ENCODE measurements around the gene GLMP.

The GLMP gene

DNA sequence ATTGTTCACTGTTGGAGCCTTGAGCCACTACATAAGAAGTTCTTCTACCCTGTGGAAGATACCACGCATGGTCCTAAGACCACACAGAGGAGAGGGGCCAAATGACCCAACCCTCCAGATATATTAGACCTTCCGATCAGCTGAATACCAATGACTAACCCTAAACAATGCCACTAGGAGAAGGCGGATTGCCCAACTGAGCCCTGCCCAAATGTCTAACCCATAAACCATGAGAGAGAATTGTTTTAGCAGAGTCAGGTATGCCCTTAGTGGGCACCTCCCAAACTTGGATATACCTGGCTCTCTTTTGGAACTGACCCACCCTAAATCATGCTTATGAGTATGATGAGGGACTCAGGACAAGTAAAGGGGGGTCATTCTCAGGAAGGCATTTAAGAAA, 25.2 kb downstream of the GLMP start:
- TF ChIP-seq, protein P1, sequence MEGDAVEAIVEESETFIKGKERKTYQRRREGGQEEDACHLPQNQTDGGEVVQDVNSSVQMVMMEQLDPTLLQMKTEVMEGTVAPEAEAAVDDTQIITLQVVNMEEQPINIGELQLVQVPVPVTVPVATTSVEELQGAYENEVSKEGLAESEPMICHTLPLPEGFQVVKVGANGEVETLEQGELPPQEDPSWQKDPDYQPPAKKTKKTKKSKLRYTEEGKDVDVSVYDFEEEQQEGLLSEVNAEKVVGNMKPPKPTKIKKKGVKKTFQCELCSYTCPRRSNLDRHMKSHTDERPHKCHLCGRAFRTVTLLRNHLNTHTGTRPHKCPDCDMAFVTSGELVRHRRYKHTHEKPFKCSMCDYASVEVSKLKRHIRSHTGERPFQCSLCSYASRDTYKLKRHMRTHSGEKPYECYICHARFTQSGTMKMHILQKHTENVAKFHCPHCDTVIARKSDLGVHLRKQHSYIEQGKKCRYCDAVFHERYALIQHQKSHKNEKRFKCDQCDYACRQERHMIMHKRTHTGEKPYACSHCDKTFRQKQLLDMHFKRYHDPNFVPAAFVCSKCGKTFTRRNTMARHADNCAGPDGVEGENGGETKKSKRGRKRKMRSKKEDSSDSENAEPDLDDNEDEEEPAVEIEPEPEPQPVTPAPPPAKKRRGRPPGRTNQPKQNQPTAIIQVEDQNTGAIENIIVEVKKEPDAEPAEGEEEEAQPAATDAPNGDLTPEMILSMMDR (IDR thresholded peaks at IDR 0.05; ENCODE audit: low read depth, low read length) = no peak
- H3K4me3 ChIP-seq (replicated peaks in 1 of 2; ENCODE audit: low read depth in 2 of 2, low read length in 2 of 2) = no peak overlapping the region
- DNase-seq (ENCODE audit: low read depth in 2 of 2) = no peak

DNA sequence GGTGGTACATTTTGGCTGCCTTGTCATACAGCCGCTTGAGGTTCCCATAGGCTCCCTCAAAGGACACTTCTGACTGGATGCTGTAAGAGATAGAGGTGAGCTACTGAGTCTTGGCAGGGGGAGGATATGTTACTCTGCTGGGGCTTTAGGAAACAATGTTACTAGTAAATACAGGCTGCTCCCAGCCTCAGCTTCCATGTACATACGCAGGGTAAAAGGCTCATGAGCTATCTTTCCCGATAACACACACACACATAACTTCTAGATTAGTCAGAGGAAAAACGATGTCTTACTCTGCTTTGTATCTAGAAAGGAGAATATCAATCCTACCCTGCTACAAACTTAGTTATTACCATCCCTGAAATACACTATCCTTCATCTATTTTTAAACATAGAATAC, 27.1 kb downstream of the GLMP start:
- TF ChIP-seq, protein P1 (IDR thresholded peaks at IDR 0.05; ENCODE audit: low read depth, low read length) = no peak
- DNase-seq (ENCODE audit: low read depth in 2 of 2) = peak; percentile 33 to 60
- no peak overlapping the region for H3K4me3 ChIP-seq (replicated peaks in 1 of 2; ENCODE audit: low read depth in 2 of 2, low read length in 2 of 2)

DNA sequence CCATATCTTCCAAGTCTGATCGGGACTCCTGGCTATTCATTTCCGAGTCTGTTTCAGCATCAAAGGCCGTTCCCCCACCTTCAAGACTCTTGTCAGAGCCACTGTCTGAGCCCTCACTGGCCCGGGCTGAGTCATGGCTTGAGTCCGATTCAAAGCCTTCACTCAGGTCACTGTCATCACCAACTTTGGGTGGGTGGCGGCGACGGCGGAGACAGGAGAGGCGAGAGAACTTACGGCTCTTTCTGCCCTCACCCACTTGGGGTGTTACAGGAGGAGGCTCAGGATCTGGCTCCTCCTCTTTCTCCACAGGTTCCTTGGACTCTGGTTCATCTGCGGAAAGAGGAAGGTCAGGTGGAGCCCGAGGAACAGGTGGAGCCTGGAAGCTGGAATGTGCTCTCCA, 29.4 kb downstream of the GLMP start:
- H3K4me3 ChIP-seq (replicated peaks in 1 of 2; ENCODE audit: low read depth in 2 of 2, low read length in 2 of 2) = no peak overlapping the region
- DNase-seq (ENCODE audit: low read depth in 2 of 2) = no peak
- TF ChIP-seq, protein P1 (IDR thresholded peaks at IDR 0.05; ENCODE audit: low read depth, low read length) = no peak

DNA sequence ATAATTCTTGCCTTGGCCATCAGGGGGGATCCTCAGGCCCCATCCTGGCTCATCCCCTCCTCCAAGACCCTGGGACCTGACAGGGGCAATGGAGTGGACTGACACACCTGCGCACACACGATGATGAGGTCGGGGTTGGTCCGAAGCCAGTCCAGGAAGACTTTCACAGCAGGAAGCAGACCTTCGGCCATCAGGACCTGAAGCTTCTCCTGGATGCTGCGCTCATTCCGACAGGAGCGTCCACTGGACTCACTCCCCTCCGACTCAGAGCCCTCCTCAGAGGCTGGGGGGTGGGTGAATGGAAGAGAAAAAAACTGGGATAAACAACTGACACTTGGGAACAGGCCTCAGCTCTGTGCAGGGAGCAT, 32.2 kb downstream of the GLMP start:
- no peak overlapping the region for H3K4me3 ChIP-seq (replicated peaks in 1 of 2; ENCODE audit: low read depth in 2 of 2, low read length in 2 of 2)
- TF ChIP-seq, protein P1 (IDR thresholded peaks at IDR 0.05; ENCODE audit: low read depth, low read length) = no peak
- no peak for DNase-seq (ENCODE audit: low read depth in 2 of 2)

DNA sequence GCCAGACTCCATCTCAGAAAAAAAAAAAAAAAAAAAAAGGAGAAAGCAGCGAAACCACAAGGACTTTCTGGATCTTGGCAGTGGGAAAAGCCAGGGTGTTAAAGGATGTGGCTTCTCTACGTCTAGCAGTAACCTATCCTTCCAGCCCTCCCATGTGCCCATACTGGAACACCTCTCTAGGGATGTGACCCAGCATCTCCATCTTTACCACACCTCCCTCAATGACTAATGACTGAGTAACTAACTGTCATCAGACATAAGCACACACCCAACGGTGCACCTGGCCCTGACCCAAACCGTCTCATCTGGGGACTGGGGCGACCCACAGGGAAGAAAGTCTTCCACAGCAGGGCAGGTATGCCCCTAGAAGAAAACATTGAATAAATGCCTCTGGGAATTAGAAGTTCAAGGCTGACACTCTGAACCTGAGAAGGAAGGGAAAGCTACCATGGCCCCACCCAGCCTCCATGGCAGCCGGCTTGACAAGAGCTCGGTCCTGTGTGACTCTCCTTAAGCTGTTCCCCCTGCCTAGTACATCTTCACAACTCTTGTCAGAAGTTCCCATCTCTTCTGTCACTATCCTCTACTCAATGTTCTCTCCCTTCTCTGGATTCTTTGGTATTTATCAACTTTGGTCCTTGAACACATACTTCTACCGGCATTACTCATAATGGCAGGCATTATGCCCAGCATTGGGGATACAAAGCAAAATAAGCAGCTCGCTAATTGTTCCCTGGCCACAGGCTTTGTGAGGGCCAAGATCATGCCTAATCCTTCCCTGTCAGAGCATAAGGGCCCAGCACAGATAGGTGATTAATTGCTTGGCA, 32.8 kb downstream of the GLMP start:
- TF ChIP-seq, protein P1 (IDR thresholded peaks at IDR 0.05; ENCODE audit: low read depth, low read length) = no peak
- DNase-seq (ENCODE audit: low read depth in 2 of 2) = peak; percentile 78 to 87
- no peak overlapping the region for H3K4me3 ChIP-seq (replicated peaks in 1 of 2; ENCODE audit: low read depth in 2 of 2, low read length in 2 of 2)

DNA sequence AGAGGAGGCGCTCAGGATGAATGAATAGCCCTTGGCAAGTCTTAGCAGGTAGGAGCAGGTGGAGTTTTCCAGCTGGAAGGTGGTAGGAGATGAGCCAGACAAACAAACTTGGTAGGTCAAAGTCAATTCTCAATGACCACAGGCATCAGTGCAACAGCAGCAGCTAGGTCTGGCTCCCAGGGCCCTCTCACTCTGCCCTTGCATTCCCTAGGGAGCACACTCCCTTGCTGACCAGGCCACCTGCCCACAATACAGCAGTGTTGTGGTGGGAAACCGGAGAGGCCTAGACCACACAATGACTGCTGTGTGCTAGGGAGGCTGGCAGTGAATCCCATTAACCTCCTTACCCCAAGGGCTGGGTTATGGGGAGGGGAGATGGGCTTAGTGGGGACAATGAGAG, 34.6 kb downstream of the GLMP start:
- TF ChIP-seq, protein P1 (IDR thresholded peaks at IDR 0.05; ENCODE audit: low read depth, low read length) = no peak
- no peak overlapping the region for H3K4me3 ChIP-seq (replicated peaks in 1 of 2; ENCODE audit: low read depth in 2 of 2, low read length in 2 of 2)
- DNase-seq (ENCODE audit: low read depth in 2 of 2) = no peak

DNA sequence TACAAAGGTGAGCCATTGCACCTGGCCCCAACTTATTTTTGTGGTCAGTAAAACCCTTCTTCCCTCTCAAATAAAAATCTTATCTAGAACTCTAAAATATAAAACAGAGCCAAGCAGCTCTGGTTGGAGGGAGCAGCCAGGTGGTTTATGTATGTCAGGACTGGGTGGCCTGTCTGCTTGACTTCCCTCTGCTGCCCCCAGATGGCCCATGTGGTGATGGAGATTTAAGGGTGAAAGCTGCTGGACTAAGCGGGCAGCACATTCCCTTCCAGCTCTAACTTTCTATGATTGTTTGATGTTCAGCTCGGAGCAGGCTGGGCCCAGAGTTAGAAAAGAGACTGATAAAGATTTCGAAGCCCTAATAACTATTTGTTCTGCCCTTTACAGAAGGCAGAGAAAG, 35.7 kb downstream of the GLMP start:
- no peak for DNase-seq (ENCODE audit: low read depth in 2 of 2)
- TF ChIP-seq, protein P1 (IDR thresholded peaks at IDR 0.05; ENCODE audit: low read depth, low read length) = no peak
- H3K4me3 ChIP-seq (replicated peaks in 1 of 2; ENCODE audit: low read depth in 2 of 2, low read length in 2 of 2) = no peak overlapping the region
